Keratinocyte (primary cell): Measurements from ENCODE around the gene VPS18. TPM values are rescaled to one million over a fixed set of nuclear protein-coding genes. Genes with fewer than 3 reads are reported as not detected.

Experiments
- DNase-seq: peaks from one replicate; pipeline ENCODE4 v3.0.0-alpha.2; 2011; ENCODE audit warnings: low read depth, missing footprints, low spot score
- FAIRE-seq: peaks from 2 replicates; lab custom pipeline; 2011; peaks lifted over from hg19 to GRCh38; lab: Jason Lieb, UNC
- H2AFZ ChIP-seq: 2 replicates; pipeline ENCODE4 v1.6.0; 2012; ENCODE audit warnings: low read length, control low read depth, inconsistent platforms; ENCODE audit not compliant: control insufficient read depth
- H3K27ac ChIP-seq: 2 replicates; pipeline ENCODE4 v1.5.1; 2011; ENCODE audit warnings: low read length; ENCODE audit not compliant: control insufficient read depth, insufficient read depth
- H3K27me3 ChIP-seq: 3 replicates; pipeline ENCODE4 v1.6.0; 2011; ENCODE audit warnings: low read length; ENCODE audit not compliant: control insufficient read depth, insufficient read depth; ENCODE audit errors: extremely low read depth
- H3K36me3 ChIP-seq, 2 experiments: 2 replicates in 1 of 2; 3 replicates in 1 of 2; pipeline ENCODE4 v1.5.1; 2011; ENCODE audit warnings: low read length in 2 of 2, mild to moderate bottlenecking in 1 of 2; ENCODE audit not compliant: control insufficient read depth in 2 of 2, insufficient read depth in 2 of 2; ENCODE audit errors: extremely low read depth in 1 of 2
- H3K4me1 ChIP-seq: 3 replicates; pipeline ENCODE4 v1.5.1; 2011; ENCODE audit warnings: low read length; ENCODE audit not compliant: control insufficient read depth, insufficient read depth; ENCODE audit errors: extremely low read depth
- H3K4me2 ChIP-seq: 3 replicates; pipeline ENCODE4 v1.6.0; 2011; ENCODE audit warnings: low read depth, low read length; ENCODE audit not compliant: control insufficient read depth, insufficient read depth; ENCODE audit errors: extremely low read depth
- H3K4me3 ChIP-seq, 3 experiments: fragments of 200-600 bp in 1 of 3; sonication (generic) in 1 of 3; 2 replicates in 2 of 3; 3 replicates in 1 of 3; pipeline ENCODE4 v1.5.1; 2011 to 2016; ENCODE audit warnings: low read length in 3 of 3, mild to moderate bottlenecking in 3 of 3, control low read depth in 2 of 3, inconsistent platforms in 1 of 3, low read depth in 1 of 3, mixed read lengths in 1 of 3, mixed run types in 1 of 3, moderate library complexity in 1 of 3; ENCODE audit not compliant: control insufficient read depth in 2 of 3, insufficient read depth in 2 of 3; ENCODE audit errors: extremely low read depth in 1 of 3
- H3K79me2 ChIP-seq: 2 replicates; pipeline ENCODE4 v1.6.0; 2012; ENCODE audit warnings: low read length; ENCODE audit not compliant: control insufficient read depth, insufficient read depth
- H3K9ac ChIP-seq: 3 replicates; pipeline ENCODE4 v1.6.0; 2011; ENCODE audit warnings: low read length; ENCODE audit not compliant: control insufficient read depth, insufficient read depth; ENCODE audit errors: extremely low read depth
- H3K9me1 ChIP-seq: 3 replicates; pipeline ENCODE4 v1.6.0; 2011; ENCODE audit warnings: low read length; ENCODE audit not compliant: control insufficient read depth, insufficient read depth; ENCODE audit errors: extremely low read depth
- H3K9me3 ChIP-seq: 2 replicates; pipeline ENCODE4 v1.5.1; 2012; ENCODE audit warnings: low read depth, low read length; ENCODE audit not compliant: control insufficient read depth
- H4K20me1 ChIP-seq: 3 replicates; pipeline ENCODE4 v1.6.0; 2011; ENCODE audit warnings: low read length; ENCODE audit not compliant: control insufficient read depth, insufficient read depth; ENCODE audit errors: extremely low read depth
- CTCF ChIP-seq, 3 experiments: IDR thresholded peaks in 1 of 3; conservative IDR thresholded peaks in 1 of 3; optimal IDR thresholded peaks in 1 of 3; 2 replicates in 2 of 3; 3 replicates in 1 of 3; pipeline versions ENCODE3 to v1.5.1; 2011; ENCODE audit warnings: low read length in 3 of 3, mild to moderate bottlenecking in 3 of 3, moderate library complexity in 2 of 3, control low read depth in 1 of 3, inconsistent platforms in 1 of 3; ENCODE audit not compliant: insufficient read depth in 2 of 3; ENCODE audit errors: extremely low read depth in 1 of 3
- EZH2 ChIP-seq: IDR thresholded peaks from one replicate; pipeline ENCODE4 v1.6.1; 2012; ENCODE audit warnings: inconsistent platforms, mild to moderate bottlenecking, low read length, moderate library complexity
- dilution Hi-C: fragments of 300-500 bp; cut with MboI; formaldehyde crosslinking; loops from one replicate; pipeline ENCODE4 v1.7.0; 2020; ENCODE audit warnings: low sequenced_read_pairs; ENCODE audit not compliant: extremely low pct_ligation_motif_present
- polyA plus RNA-seq, 5 experiments: library from polyadenylated mRNA; depleted of rRNA in 3 of 5; stranded (reverse) in 3 of 5; stranded (forward) in 1 of 5; unstranded in 1 of 5; fragments of >200 nt; gene quantifications; 1 replicate in 1 of 5; 2 replicates in 3 of 5; 3 replicates in 1 of 5; pipeline versions ENCODE4 v1.2.1 to v1.2.3, GENCODE V29; 2011 to 2012; ENCODE audit warnings: missing spikeins in 2 of 5, low read depth in 1 of 5, low replicate concordance in 1 of 5

The VPS18 gene
- polyA plus RNA-seq, 1 donor (not counting 4 experiments of a cell fraction or from before 2014, with no cell fraction given): 11.6 TPM

GRCh38 chr15:40911141-40911540 is 16.9 kb downstream of the VPS18 start:
- Histone ChIP-seq H3K9me3 (no peaks in the 10 kb centered on the region), H2AFZ (no peak overlapping the region), H3K9ac (no peak overlapping the region), H4K20me1 (no peaks in the 10 kb centered on the region), H3K4me2 (no peak overlapping the region), H3K9me1 (no peaks in the 10 kb centered on the region), H3K4me3 (no peak overlapping the region), H3K4me1 (peaks cover 14% of the 10 kb centered on the region), H3K36me3 (no peaks in the 10 kb centered on the region), H3K27me3 (no peaks in the 10 kb centered on the region), H3K27ac (no peak overlapping the region), H3K79me2 (no peaks in the 10 kb centered on the region)
- DNase-seq: no peak
- TF ChIP-seq EZH2: no peak
- TF ChIP-seq CTCF (optimal IDR thresholded peaks at IDR 0.05 in 1 of 3, IDR thresholded peaks at IDR 0.05 in 1 of 3, conservative IDR thresholded peaks at IDR 0.05 in 1 of 3; ENCODE audit: extremely low read depth in 1 of 3, insufficient read depth in 2 of 3, low read length in 3 of 3): no peak
- dilution Hi-C loops: loop anchor here (25.0 kb wide), 1 partner anchor 101 kb away; no protein-coding TSS in a partner anchor
- FAIRE-seq: no peak

GRCh38 chr15:40911693-40912092 is 17.4 kb downstream of the VPS18 start:
- no peak for DNase-seq
- TF ChIP-seq EZH2 (no peak), CTCF (optimal IDR thresholded peaks at IDR 0.05 in 1 of 3, IDR thresholded peaks at IDR 0.05 in 1 of 3, conservative IDR thresholded peaks at IDR 0.05 in 1 of 3; ENCODE audit: extremely low read depth in 1 of 3, insufficient read depth in 2 of 3, low read length in 3 of 3) (no peak)
- H3K9me1 ChIP-seq: no peaks in the 10 kb centered on the region
- no peak overlapping the region for H3K9ac ChIP-seq
- dilution Hi-C loops: loop anchor here (25.0 kb wide), 1 partner anchor 101 kb away; no protein-coding TSS in a partner anchor
- no peaks in the 10 kb centered on the region for H3K27me3 ChIP-seq
- H3K27ac ChIP-seq: no peak overlapping the region
- H3K4me1 ChIP-seq: peaks cover 9% of the 10 kb centered on the region
- no peaks in the 10 kb centered on the region for H3K9me3 ChIP-seq
- no peaks in the 10 kb centered on the region for H3K36me3 ChIP-seq
- no peak overlapping the region for H3K4me2 ChIP-seq
- no peak overlapping the region for H2AFZ ChIP-seq
- no peak overlapping the region for H3K4me3 ChIP-seq
- H3K79me2 ChIP-seq: no peaks in the 10 kb centered on the region
- H4K20me1 ChIP-seq: no peaks in the 10 kb centered on the region
- FAIRE-seq: peak; percentile 36
